ENCODE data around the gene TM9SF2. TPM values are rescaled to one million over a fixed set of nuclear protein-coding genes. Genes with fewer than 3 reads are reported as not detected.

TM9SF2 gene
- polyA plus RNA-seq, 1 donor = 233 TPM

DNA sequence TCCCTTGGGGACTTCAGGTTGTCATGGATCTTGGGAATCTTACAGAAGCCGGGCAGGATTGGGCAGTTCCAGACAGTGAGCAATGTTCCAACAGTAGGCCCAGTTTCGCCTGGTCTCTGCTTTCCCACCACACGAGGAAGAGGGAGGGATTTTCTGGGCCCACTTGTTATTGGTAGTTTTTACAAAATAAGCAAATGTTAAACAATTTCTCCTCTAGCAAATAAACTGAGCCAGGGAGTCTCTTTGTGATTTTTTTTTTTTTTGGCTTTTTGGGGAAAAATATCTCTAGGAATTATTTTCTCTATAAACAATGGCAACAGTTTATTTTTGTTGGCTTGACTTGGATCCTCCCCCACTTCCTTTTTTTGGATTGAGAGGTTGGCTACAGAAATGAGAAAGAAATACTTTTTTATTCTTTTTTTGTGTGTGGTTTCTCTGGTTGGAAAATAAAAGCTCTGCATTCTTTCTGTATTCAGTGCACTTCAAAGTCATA, 89.3 kb downstream of the TM9SF2 start:
- Histone ChIP-seq H3K27ac (ENCODE audit: low read length) (no peak overlapping the region), H3K4me3 (ENCODE audit: low read length) (no peak overlapping the region), H3K27me3 (ENCODE audit: control insufficient read depth, insufficient read depth, low read length) (no peaks in the 10 kb centered on the region), H3K36me3 (ENCODE audit: control insufficient read depth, insufficient read depth, low read length) (no peaks in the 10 kb centered on the region), H3K9me3 (ENCODE audit: control insufficient read depth, low read depth, low read length) (no peaks in the 10 kb centered on the region), H3K4me1 (ENCODE audit: control insufficient read depth, insufficient read depth, low read length) (no peaks in the 10 kb centered on the region)
- DNase-seq = no peak
- no CpG with 5 or more reads among the region's 3 CpGs for WGBS (ENCODE audit: insufficient coverage, low lambda C conversion rate)

GRCh38 chr13:99596180-99596579, 94.9 kb downstream of the TM9SF2 start:
- Histone ChIP-seq H3K27me3 (ENCODE audit: control insufficient read depth, insufficient read depth, low read length) (no peaks in the 10 kb centered on the region), H3K27ac (ENCODE audit: low read length) (no peak overlapping the region), H3K36me3 (ENCODE audit: control insufficient read depth, insufficient read depth, low read length) (no peaks in the 10 kb centered on the region), H3K4me1 (ENCODE audit: control insufficient read depth, insufficient read depth, low read length) (no peaks in the 10 kb centered on the region), H3K9me3 (ENCODE audit: control insufficient read depth, low read depth, low read length) (no peaks in the 10 kb centered on the region), H3K4me3 (ENCODE audit: low read length) (no peak overlapping the region)
- WGBS (ENCODE audit: insufficient coverage, low lambda C conversion rate) = 100% methylated on average over 1 of the region's 5 CpGs
- DNase-seq = no peak

DNA sequence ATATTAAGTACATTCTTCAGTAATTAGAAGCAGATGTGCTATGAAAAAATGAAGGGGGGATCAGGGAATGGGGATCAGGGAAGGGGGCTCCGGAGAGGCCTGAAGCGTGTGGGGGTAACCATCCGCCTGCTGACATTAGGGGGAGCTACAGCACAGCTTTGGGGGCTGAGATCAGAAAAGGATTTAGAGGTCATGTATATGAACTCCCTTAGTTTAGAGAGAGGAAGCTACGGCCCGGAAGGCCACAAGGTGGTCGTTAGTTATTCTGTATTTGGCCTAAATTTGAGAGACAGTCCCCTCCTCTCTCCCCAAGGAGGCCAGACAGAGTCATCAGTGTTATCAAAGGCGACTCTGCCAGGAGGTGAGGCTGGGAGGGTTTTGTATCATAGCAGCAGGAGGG, 99.0 kb downstream of the TM9SF2 start:
- WGBS (ENCODE audit: insufficient coverage, low lambda C conversion rate) = no CpG with 5 or more reads among the region's 7 CpGs
- H3K27me3 ChIP-seq (ENCODE audit: control insufficient read depth, insufficient read depth, low read length) = no peaks in the 10 kb centered on the region
- no peak for DNase-seq
- peaks cover 4% of the 10 kb centered on the region for H3K4me1 ChIP-seq (ENCODE audit: control insufficient read depth, insufficient read depth, low read length)
- H3K4me3 ChIP-seq (ENCODE audit: low read length) = no peak overlapping the region
- no peak overlapping the region for H3K27ac ChIP-seq (ENCODE audit: low read length)
- H3K36me3 ChIP-seq (ENCODE audit: control insufficient read depth, insufficient read depth, low read length) = no peaks in the 10 kb centered on the region
- H3K9me3 ChIP-seq (ENCODE audit: control insufficient read depth, low read depth, low read length) = no peaks in the 10 kb centered on the region

DNA sequence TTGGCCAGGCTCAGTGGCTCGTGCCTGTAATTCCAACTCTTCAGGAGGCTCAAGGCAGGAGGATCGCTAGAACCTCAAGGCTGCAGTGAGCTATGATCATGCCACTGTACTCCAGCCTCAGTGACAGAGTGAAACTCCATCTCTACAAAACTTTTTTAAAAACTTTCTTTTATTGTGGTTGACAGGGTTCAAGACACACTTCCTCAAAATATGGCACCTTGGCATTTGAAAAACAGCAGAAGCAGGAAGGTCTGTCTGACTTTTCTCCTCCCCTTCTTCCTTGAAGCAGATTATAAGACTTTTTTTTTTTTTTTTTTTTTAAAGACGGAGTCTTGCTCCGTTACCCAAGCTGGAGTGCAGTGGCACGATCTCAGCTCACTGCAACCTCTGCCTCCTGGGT, 100.3 kb downstream of the TM9SF2 start:
- H3K36me3 ChIP-seq (ENCODE audit: control insufficient read depth, insufficient read depth, low read length) = no peaks in the 10 kb centered on the region
- H3K4me3 ChIP-seq (ENCODE audit: low read length) = no peak overlapping the region
- no peak for DNase-seq
- H3K9me3 ChIP-seq (ENCODE audit: control insufficient read depth, low read depth, low read length) = no peaks in the 10 kb centered on the region
- H3K27ac ChIP-seq (ENCODE audit: low read length) = no peak overlapping the region
- no peaks in the 10 kb centered on the region for H3K27me3 ChIP-seq (ENCODE audit: control insufficient read depth, insufficient read depth, low read length)
- peaks cover 9% of the 10 kb centered on the region for H3K4me1 ChIP-seq (ENCODE audit: control insufficient read depth, insufficient read depth, low read length)
- no CpG with 5 or more reads among the region's 5 CpGs for WGBS (ENCODE audit: insufficient coverage, low lambda C conversion rate)

DNA sequence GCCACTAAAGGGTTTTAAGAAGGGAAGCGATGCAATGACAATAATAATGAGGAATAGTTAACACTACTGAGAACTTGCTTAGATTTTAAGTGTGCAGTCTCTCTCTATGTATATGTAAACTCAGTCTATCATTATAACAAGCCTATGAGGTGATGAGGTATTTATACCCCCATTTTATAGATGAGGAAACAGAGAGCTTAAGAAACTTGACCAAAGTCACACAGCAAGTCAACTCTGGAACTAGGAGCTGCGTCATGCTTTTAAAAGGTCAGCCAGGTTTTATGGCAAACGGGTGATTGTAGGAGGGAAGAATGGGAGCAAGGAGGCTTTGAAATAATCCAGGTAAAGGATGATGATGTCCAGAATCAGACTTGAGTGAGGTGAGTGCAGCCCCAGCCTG, 103.4 kb downstream of the TM9SF2 start:
- peaks cover 11% of the 10 kb centered on the region for H3K4me1 ChIP-seq (ENCODE audit: control insufficient read depth, insufficient read depth, low read length)
- H3K27me3 ChIP-seq (ENCODE audit: control insufficient read depth, insufficient read depth, low read length) = no peaks in the 10 kb centered on the region
- no peak for DNase-seq
- H3K27ac ChIP-seq (ENCODE audit: low read length) = no peak overlapping the region
- WGBS (ENCODE audit: insufficient coverage, low lambda C conversion rate) = 100% methylated on average over 1 of the region's 3 CpGs
- no peaks in the 10 kb centered on the region for H3K9me3 ChIP-seq (ENCODE audit: control insufficient read depth, low read depth, low read length)
- no peak overlapping the region for H3K4me3 ChIP-seq (ENCODE audit: low read length)
- no peaks in the 10 kb centered on the region for H3K36me3 ChIP-seq (ENCODE audit: control insufficient read depth, insufficient read depth, low read length)

DNA sequence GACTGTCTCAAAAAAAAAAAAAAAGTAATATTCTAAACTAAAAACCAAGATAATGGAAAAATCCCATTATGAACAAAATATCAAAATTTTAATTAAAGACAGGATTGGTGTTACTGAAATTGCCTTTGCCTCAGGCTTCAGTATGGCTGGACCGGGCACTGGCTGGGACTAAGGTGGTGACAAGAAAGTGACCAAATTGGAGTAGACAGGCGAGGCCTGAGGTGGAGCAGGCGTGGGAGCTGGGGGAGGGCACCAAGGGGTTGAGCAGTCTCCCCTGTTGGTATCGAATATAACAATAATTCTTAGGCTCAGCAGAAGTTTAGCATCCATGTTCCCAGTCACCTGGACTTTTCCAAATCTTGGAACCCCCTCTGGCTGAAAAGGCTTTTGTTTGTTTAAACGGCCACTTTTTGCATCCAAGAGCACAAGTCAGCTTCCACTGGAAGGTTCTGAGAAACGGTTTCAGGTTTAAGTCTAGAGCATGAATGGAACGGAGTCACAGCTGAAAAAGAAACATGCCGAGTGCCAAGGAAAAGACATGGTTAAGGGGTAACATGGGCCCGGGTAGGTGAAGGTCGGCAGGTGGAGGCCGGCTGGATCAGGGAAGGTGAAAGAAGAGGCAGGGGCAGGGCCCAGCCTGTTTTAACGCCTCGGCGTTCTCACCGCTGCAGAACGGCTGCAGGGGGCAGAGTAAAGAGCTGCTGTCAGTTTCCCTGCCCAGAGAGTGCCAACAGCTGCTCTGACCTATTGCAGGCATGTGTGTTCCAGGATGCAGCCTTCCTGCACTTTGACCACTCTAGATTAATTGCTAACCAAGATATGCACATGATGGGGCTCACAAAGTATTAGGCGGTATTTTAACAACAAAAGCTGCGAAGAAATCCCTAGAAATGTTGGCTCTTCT, 104.4 kb downstream of the TM9SF2 start:
- peak in 1 of 2 donors; percentile 80 for DNase-seq
- H3K4me3 ChIP-seq (ENCODE audit: low read length) = peak overlapping the region; percentile 40
- H3K27ac ChIP-seq (ENCODE audit: low read length) = peak overlapping the region; percentile 90
- H3K36me3 ChIP-seq (ENCODE audit: control insufficient read depth, insufficient read depth, low read length) = no peaks in the 10 kb centered on the region
- WGBS (ENCODE audit: insufficient coverage, low lambda C conversion rate) = 100% methylated on average over 1 of the region's 18 CpGs
- H3K27me3 ChIP-seq (ENCODE audit: control insufficient read depth, insufficient read depth, low read length) = no peaks in the 10 kb centered on the region
- peaks cover 11% of the 10 kb centered on the region for H3K4me1 ChIP-seq (ENCODE audit: control insufficient read depth, insufficient read depth, low read length)
- no peaks in the 10 kb centered on the region for H3K9me3 ChIP-seq (ENCODE audit: control insufficient read depth, low read depth, low read length)

DNA sequence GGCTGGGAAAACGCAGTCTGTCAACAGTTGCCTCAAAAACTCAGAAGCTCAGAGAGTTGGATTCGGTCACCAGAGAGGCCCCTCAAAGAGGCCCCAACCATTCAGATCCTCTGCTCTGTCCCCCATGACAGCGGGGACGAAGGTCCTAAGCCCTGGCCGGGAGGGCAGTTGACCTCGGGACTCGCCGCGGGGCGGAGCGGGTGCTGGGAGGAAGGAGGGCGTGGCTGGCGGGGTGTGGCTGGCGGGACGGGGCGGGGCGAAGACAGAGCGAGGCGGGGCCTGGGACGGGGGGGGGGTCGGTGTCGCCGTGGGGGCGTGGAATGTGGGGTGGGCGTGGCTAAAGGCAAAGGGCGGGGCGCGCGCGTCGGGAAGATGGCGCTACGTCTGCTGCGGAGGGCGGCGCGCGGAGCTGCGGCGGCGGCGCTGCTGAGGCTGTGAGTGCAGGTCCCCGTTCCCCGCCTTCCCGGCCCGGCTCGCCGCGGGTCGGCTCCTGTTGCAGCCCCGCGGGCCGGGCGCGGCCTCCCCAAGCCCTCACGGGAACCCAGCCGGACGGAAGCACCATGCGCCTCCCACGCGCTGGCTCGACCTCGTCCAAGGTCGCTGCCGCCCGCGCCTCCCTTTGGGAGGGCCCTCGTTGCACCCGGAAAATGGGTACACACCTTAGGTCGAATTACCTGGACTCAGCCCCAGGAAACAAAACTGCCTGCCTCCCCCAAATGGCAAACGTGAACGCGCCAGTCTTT, 105.2 kb downstream of the TM9SF2 start, which contains the start of gene CLYBL:
Gene CLYBL (plus strand): TSS at position 367 of the 743 bp plus-strand sequence.
- Histone ChIP-seq H3K27ac (ENCODE audit: low read length) (peak within 1 kb of the TSS; percentile 93), H3K36me3 (ENCODE audit: control insufficient read depth, insufficient read depth, low read length) (no peaks in the 10 kb centered on the region), H3K4me1 (ENCODE audit: control insufficient read depth, insufficient read depth, low read length) (peaks cover 11% of the 10 kb centered on the region), H3K27me3 (ENCODE audit: control insufficient read depth, insufficient read depth, low read length) (no peaks in the 10 kb centered on the region), H3K4me3 (ENCODE audit: low read length) (peak within 1 kb of the TSS; percentile 90), H3K9me3 (ENCODE audit: control insufficient read depth, low read depth, low read length) (no peaks in the 10 kb centered on the region)
- no CpG with 5 or more reads among the region's 73 CpGs for whole genome bisulfite sequencing (ENCODE audit: insufficient coverage, low lambda C conversion rate)
- peak; percentile 87 to 92 for DNase-seq

- Histone ChIP-seq H3K27me3 (ENCODE audit: control insufficient read depth, insufficient read depth, low read length) (no peaks in the 10 kb centered on the region), H3K36me3 (ENCODE audit: control insufficient read depth, insufficient read depth, low read length) (no peaks in the 10 kb centered on the region), H3K4me3 (ENCODE audit: low read length) (no peak overlapping the region), H3K4me1 (ENCODE audit: control insufficient read depth, insufficient read depth, low read length) (peaks cover 11% of the 10 kb centered on the region), H3K27ac (ENCODE audit: low read length) (no peak overlapping the region), H3K9me3 (ENCODE audit: control insufficient read depth, low read depth, low read length) (no peaks in the 10 kb centered on the region)
- 100% methylated on average over 3 of the region's 15 CpGs for WGBS (ENCODE audit: insufficient coverage, low lambda C conversion rate)
- no peak for DNase-seq
Observed at GRCh38 chr13:99608345-99608744, 107.1 kb downstream of the TM9SF2 start.

- Histone ChIP-seq H3K36me3 (ENCODE audit: control insufficient read depth, insufficient read depth, low read length) (no peaks in the 10 kb centered on the region), H3K4me1 (ENCODE audit: control insufficient read depth, insufficient read depth, low read length) (peaks cover 2% of the 10 kb centered on the region), H3K27ac (ENCODE audit: low read length) (no peak overlapping the region), H3K9me3 (ENCODE audit: control insufficient read depth, low read depth, low read length) (no peaks in the 10 kb centered on the region), H3K4me3 (ENCODE audit: low read length) (no peak overlapping the region), H3K27me3 (ENCODE audit: control insufficient read depth, insufficient read depth, low read length) (no peaks in the 10 kb centered on the region)
- no CpG with 5 or more reads among the region's 4 CpGs for WGBS (ENCODE audit: insufficient coverage, low lambda C conversion rate)
- no peak for DNase-seq
Observed at GRCh38 chr13:99610702-99611289, 109.5 kb downstream of the TM9SF2 start.
